GM23248 (cell line): ENCODE measurements around the gene FAM3D.

ENCODE experiments used
- EZH2 ChIP-seq: fragments of 200-600 bp; sonication (generic); IDR thresholded peaks from 2 replicates; pipeline ENCODE4 v1.6.1; 2018; ENCODE audit warnings: antibody characterized with exemption, mild to moderate bottlenecking; ENCODE audit not compliant: insufficient read depth, poor library complexity, severe bottlenecking
- EZH2phosphoT487 ChIP-seq: fragments of 200-600 bp; sonication (generic); IDR thresholded peaks from 2 replicates; pipeline ENCODE4 v1.6.1; 2018; ENCODE audit warnings: antibody characterized with exemption, moderate library complexity, mild to moderate bottlenecking, low read depth; ENCODE audit not compliant: insufficient read depth

DNA sequence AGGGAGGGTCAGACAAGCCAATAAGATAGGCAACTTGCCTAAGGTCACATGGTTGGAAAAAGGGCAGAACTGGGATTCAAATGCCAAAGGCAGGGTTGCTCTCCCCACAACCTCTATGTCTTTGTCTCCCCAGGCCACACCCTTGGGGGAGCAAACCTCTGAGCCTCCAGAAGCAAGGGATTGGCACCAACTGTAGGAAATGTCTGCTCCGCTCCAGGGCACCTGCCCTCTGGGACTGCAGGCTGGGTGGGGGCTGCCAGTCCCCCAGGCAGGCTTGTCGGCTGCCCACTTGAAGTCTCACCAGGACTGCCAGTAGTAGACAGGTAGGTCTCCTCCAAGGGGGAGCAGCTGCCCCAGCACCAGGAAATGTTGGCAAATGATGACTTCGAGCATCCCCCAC, 2.0 kb downstream of the FAM3D start:
- TF ChIP-seq EZH2 (no peak), EZH2phosphoT487 (no peak)
